GM12891 (cell line): Measurements from ENCODE around the gene RAP1GAP.
"Not testable (repeated sequence)": the region's sequence is repeated elsewhere in the genome, so short reads cannot be mapped to it uniquely, and the experiment has no call there.

Experiments
- DNase-seq: peaks from one replicate; pipeline ENCODE4 v3.0.0; 2011; ENCODE audit warnings: low spot score; ENCODE audit not compliant: insufficient read length
- FAIRE-seq: peaks from 2 replicates; lab custom pipeline; 2011; peaks lifted over from hg19 to GRCh38; lab: Jason Lieb, UNC
- PAX5 ChIP-seq: IDR thresholded peaks from 2 replicates; pipeline ENCODE4 v1.6.1; 2011; ENCODE audit warnings: low read length, moderate library complexity, mild to moderate bottlenecking; ENCODE audit not compliant: insufficient read depth, severe bottlenecking
- POLR2A ChIP-seq: IDR thresholded peaks from 2 replicates; pipeline ENCODE4 v1.6.1; 2011; ENCODE audit warnings: low read depth, low read length, control low read depth
- POLR2AphosphoS5 ChIP-seq: IDR thresholded peaks from 2 replicates; pipeline ENCODE4 v1.6.1; 2011; ENCODE audit warnings: low read depth, low read length, control low read depth
- POU2F2 ChIP-seq: IDR thresholded peaks from 2 replicates; pipeline ENCODE4 v1.6.1; 2011; ENCODE audit warnings: low read depth, mild to moderate bottlenecking, control low read depth, low read length, moderate library complexity
- SPI1 ChIP-seq: IDR thresholded peaks from 2 replicates; pipeline ENCODE4 v1.6.1; 2011; ENCODE audit warnings: low read depth, low read length, control low read depth
- TAF1 ChIP-seq: IDR thresholded peaks from 2 replicates; pipeline ENCODE4 v1.6.1; 2011; ENCODE audit warnings: low read depth, low read length, control low read depth

RAP1GAP gene

GRCh38 chr1:21681426-21681825 lies 12.3 kb upstream of the RAP1GAP start:
- no peak for TF ChIP-seq SPI1
- TF ChIP-seq PAX5: no peak
- no peak for TF ChIP-seq POLR2AphosphoS5
- no peak for DNase-seq
- FAIRE-seq: no peak

- TF ChIP-seq POLR2AphosphoS5 (no peak), TAF1 (no peak), PAX5 (no peak), POLR2A (no peak), SPI1 (no peak), POU2F2 (no peak)
- FAIRE-seq (no peak), DNase-seq (no peak)
Observed at GRCh38 chr1:21680918-21681317, 11.8 kb upstream of the RAP1GAP start.

- FAIRE-seq (no peak), DNase-seq (no peak)
- TF ChIP-seq PAX5 (no peak), POU2F2 (no peak), TAF1 (no peak), POLR2AphosphoS5 (no peak), POLR2A (no peak), SPI1 (no peak)
Observed at GRCh38 chr1:21680381-21680780, 11.2 kb upstream of the RAP1GAP start.

GRCh38 chr1:21677168-21677567 lies 8.0 kb upstream of the RAP1GAP start:
- TF ChIP-seq TAF1 (no peak), POLR2A (no peak), POU2F2 (no peak), PAX5 (no peak), POLR2AphosphoS5 (no peak; the same call in 1 of the 2 replicates), SPI1 (no peak)
- no peak for DNase-seq
- no peak for FAIRE-seq

DNA sequence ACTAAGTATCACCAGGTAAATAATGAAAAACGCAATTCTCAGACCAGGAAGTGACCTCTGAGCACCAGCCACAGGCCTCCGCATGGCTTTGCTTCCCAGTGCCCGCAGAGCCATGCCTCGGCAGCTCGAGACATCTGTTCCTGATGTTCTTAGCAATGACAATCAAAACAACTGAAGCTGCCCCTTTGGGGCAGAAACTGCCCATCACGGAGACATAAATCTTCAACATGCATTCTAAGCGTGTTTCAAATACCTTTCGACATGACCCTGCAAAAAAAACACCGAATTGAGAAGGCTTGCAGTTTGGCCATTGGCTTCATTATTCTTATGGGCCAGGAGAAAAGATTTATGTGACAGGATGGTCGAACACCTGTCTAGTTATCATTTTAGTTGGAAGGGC lies 5.8 kb upstream of the RAP1GAP start:
- FAIRE-seq (no peak), DNase-seq (no peak)
- TF ChIP-seq POLR2A (no peak), POU2F2 (no peak), POLR2AphosphoS5 (no peak), PAX5 (no peak), SPI1 (no peak), TAF1 (no peak)

- FAIRE-seq, DNase-seq: not testable (repeated sequence)
Observed at GRCh38 chr1:21673853-21674252, 4.7 kb upstream of the RAP1GAP start.

DNA sequence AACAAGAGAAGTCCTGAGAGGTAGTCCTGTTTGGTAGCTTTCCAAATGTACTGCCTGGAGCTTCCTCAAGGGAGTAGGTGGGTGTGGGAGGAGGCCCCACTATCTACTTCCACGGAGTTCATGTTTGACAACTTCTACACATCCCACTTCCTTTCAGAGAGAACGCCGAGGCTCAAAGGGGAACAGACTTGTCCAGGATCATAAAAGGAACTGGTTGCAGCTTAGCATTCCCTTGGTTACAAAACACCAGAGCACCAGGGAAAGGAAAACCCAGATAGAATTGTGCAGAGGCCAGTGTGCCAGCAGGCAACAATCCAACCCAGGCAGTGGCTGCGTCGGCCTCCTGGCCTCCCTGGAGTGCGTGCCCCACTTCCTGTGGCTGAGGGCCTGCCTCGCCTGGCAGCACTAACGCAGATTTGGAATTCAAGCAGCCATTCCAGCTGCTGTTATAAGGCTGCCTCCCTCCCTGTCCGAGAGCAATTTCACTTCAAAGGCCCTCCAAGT lies 4.2 kb upstream of the RAP1GAP start:
- DNase-seq (no peak), FAIRE-seq (no peak)
- no peak for TF ChIP-seq TAF1
- TF ChIP-seq POLR2A: no peak; the same call in 1 of the 2 replicates

DNA sequence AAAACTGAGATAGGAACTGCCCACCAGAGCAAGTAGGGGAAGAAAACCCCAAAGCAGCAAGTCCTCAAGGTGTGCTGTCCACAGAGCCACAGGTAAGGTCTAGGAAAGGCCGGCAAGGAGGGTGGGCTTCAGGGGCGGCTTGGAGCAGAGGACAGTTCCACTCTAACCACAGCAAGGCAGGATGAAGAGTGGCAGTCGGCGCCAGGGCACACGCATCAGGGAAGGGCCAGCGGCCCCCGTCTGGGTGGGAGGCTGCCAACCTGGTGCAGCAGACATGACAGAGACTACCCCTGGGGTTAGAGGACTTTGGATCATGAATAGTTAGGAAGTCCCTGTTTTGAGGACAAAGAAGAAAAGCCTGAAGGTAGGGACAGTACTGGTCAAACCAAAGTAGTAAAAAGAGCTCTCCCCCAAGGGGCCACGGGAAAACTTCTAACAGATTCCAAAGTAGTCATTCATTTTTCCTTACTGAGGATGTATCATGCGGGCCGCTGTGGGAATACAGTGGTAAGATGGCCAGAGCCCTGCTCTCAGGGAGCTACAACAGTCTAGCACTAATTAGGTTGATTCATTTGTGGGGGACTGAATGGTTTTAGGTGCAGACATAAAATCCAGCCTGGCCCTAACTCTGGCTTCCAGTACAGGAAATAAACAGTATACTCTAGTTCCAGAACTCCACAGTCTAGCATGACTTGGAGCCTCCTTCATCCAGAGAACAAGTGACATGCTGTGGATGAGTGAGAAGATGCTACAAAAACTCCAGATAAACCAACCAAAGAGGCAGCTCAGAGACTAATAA lies 3.5 kb upstream of the RAP1GAP start:
- TF ChIP-seq TAF1: no peak
- TF ChIP-seq POLR2AphosphoS5: peak; percentile 26; the same call in 1 of the 2 replicates
- TF ChIP-seq POLR2A: no peak
- TF ChIP-seq SPI1: no peak
- DNase-seq (no peak), FAIRE-seq (no peak)

DNA sequence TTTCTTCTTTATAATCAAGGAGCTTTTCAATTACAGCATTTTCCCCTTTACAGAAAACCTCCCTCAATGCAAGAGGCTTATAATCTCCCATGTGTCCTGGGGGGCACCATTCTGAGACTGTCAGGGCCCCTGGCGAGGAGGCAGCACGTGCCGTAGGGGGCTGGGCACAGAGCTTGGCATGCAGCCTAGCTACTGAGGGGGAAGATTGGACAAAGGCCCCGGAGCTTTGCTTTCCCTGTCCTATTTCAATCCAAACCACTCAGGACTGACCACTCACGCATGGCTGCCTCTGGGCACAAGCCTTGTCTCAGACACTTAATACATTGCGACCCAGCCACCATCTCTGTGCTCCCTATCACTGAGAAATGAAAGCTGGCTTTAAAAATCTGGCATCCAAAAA lies 2.8 kb upstream of the RAP1GAP start:
- no peak for FAIRE-seq
- TF ChIP-seq PAX5 (no peak), POU2F2 (no peak), POLR2A (no peak), SPI1 (no peak), POLR2AphosphoS5 (no peak), TAF1 (no peak)
- DNase-seq: no peak

- DNase-seq (no peak), FAIRE-seq (no peak)
- TF ChIP-seq SPI1: no peak
Observed at GRCh38 chr1:21670956-21671902, 2.1 kb upstream of the RAP1GAP start.
